ENCODE measurements around the gene ZNF585A.
"Not testable (repeated sequence)": the region's sequence is repeated elsewhere in the genome, so short reads cannot be mapped to it uniquely, and the experiment has no call there.

The ZNF585A gene

DNA sequence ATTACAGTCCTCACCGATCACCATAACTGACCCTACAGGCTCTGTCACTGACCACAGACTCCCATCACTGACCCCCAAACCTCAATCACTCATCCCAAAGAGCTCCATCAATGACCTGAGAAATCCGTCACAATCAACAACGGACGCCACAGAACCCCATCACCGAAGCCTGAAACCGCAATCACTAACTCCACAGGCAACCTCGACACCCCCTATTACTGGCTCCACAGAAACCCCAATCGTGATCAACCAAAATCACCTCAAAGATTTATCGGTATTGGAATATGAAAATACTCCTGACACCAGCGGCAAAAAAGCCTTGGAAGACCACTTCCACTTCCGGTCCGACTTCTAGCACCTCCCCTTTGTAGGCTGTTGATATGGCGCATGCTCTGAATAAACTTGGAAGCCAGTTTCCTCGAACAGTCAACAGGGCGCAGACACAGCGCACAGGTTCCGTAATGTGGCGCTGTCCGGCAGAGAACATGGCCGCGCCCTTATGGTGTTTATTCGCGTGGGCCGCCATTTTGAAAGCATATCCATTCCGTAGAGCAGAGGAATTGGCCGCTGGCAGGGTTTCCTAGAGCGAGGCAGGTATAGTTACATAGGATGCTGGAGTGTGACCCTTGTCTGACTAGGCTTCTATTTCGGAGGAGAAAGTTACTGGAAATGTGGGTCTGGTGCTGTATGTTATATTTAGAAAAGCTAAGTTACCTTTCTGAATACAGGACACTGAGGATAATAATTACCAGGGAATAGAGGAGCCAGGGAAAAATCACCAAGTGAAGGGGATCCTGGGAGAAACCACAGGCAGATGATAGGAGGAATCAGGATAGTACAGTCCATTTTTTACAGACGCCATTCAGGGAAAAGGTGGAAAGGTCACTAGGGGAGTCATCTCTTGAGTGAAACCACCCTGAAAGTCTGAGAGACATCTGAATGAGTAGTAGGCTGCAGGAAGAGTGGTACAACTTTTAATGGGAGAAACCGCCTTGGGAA lies at the start of gene ZNF585A:
TSS of gene ZNF585A (minus strand) at position 328 of the 999 bp plus-strand sequence. CDS start 2,785 bp downstream, outside the sequence.
- in situ Hi-C loops (cut with HindIII; ENCODE audit: low sequenced_read_pairs) = no loop called here

GRCh38 chr19:37221136-37221535 lies 48.6 kb upstream of the ZNF585A start:
- in situ Hi-C loops (cut with HindIII; ENCODE audit: low sequenced_read_pairs) = no loop called here

GRCh38 chr19:37220383-37220782 lies 47.9 kb upstream of the ZNF585A start:
- in situ Hi-C loops (cut with HindIII; ENCODE audit: low sequenced_read_pairs) = no loop called here

- in situ Hi-C loops (cut with HindIII; ENCODE audit: low sequenced_read_pairs) = no loop called here
Measured at GRCh38 chr19:37218592-37218935, 46.1 kb upstream of the ZNF585A start.

DNA sequence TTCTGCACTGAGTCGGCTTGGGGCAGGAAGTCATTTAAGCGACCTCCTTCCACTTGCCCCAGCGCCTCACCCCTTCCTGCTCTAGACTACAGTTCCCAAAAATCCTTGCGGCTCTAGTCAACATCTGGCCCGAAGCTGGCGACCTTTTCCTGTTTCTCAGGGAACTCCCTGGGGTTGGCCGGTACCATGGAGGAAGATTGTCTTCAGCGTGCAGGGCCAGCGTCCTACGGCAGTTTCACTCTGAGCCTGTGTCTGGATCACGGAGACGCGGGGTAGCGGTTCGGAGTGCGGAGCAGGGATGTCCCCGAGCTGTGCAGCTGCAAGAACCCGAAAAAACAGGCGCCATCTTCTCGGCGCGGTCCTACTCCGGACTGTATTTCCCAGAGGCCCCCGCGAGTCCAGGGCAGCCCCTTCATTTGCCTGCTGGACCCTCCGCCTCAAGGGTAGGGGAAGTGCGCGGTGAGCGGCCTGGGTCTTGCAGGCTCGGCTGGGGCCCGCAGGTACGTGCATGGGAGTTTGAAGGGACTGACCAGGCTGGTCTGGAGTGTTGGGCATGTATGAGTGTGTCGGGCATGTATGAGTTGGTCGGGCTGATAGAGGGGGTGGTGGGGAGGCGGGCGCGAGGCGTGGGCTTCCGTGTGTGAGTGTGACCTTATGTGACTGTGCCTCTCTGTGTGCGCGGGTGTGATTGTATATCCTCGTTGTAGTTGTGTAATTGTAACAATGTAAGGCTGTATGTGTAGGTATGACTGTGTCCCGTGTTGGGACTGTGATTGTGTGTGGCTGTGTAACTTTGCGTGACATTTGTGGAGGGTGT lies 45.5 kb upstream of the ZNF585A start, which contains the start of gene ZNF383:
TSS of gene ZNF383 (plus strand) at position 440 of the 817 bp plus-strand sequence. CDS start 12,240 bp downstream, outside the sequence.
- in situ Hi-C loops (cut with HindIII; ENCODE audit: low sequenced_read_pairs) = no loop called here

DNA sequence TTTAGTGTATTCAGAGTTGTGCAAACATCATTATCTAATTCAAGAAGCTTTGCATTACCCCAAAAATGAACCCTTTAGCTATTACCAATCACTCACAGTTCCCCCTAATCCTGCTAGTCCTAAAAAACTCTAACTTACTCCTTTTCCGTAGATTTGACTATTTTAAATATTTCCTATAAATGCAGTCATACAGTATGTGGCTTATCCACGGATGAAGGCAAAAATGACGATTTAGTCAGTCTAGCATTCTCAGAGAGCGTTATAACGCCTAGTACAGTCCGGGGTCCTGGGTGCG lies 44.9 kb upstream of the ZNF585A start:
- in situ Hi-C loops (cut with HindIII; ENCODE audit: low sequenced_read_pairs) = no loop called here

GRCh38 chr19:37197768-37198167 lies 25.3 kb upstream of the ZNF585A start:
- in situ Hi-C loops (cut with HindIII; ENCODE audit: low sequenced_read_pairs) = no loop called here

- in situ Hi-C loops (cut with HindIII; ENCODE audit: low sequenced_read_pairs) = not testable (repeated sequence)
Measured at GRCh38 chr19:37197115-37197514, 24.6 kb upstream of the ZNF585A start.

GRCh38 chr19:37195248-37195647 lies 22.8 kb upstream of the ZNF585A start:
- in situ Hi-C loops (cut with HindIII; ENCODE audit: low sequenced_read_pairs) = not testable (repeated sequence)

GRCh38 chr19:37186071-37186470 lies 13.6 kb upstream of the ZNF585A start:
- in situ Hi-C loops (cut with HindIII; ENCODE audit: low sequenced_read_pairs) = not testable (repeated sequence)

- in situ Hi-C loops (cut with HindIII; ENCODE audit: low sequenced_read_pairs) = no loop called here
Measured at GRCh38 chr19:37165635-37166034, 6.9 kb downstream of the ZNF585A start.

DNA sequence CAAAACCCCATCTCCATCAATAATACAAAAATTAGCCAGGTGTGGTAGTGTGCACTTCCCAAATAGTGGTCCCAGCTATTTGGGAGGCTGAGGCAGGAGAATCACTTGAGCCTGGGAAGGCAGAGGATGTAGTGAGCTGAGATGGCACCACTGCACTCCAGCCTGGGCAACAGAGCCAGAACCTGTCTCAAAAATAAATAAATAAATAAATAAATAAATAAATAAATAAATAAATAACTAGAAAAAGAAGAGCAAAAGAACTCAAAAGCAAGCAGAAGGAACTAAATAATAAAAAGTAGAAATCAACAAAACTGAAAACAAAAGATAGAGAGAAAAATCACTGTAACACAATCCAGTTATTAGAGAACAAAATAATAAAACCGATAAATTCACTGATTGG lies 12.3 kb downstream of the ZNF585A start:
- in situ Hi-C loops (cut with HindIII; ENCODE audit: low sequenced_read_pairs) = no loop called here

- in situ Hi-C loops (cut with HindIII; ENCODE audit: low sequenced_read_pairs) = no loop called here
Measured at GRCh38 chr19:37148214-37148613, 24.3 kb downstream of the ZNF585A start.

DNA sequence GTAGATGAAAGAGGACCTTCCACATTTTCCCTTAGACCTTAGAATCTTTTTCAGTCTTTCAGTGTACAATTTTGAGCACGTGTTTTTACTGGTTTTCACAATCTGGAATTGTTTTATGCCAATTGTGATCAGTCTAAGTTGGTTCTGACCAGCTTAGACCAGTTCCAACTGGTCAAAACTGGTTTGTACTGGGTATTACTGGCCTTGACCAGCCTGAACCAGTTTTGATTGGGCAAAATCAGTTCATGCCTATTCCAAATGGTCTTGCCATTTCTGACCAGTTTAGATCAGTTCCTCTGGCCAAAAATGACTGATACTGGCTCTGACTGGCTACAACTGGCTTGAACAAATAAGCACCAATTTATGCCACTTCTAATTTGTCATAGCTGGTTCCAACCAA lies 36.4 kb downstream of the ZNF585A start:
- in situ Hi-C loops (cut with HindIII; ENCODE audit: low sequenced_read_pairs) = no loop called here

DNA sequence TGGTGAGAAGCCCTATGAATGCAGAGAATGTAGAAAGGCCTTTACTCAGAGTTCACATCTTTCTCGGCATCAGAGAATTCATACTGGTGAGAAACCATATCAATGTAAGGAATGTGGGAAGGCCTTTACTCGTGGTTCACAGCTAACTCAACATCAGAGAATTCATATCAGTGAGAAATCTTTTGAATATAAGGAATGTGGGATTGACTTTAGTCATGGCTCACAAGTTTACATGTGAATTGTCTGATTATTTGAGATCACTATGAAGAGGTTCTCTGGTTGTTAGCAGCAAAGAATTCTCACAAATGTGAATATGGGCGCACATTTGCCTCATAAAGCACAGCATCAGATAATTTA lies 43.7 kb downstream of the ZNF585A start:
- in situ Hi-C loops (cut with HindIII; ENCODE audit: low sequenced_read_pairs) = no loop called here

GRCh38 chr19:37127999-37128820 lies 44.3 kb downstream of the ZNF585A start:
- in situ Hi-C loops (cut with HindIII; ENCODE audit: low sequenced_read_pairs) = no loop called here

DNA sequence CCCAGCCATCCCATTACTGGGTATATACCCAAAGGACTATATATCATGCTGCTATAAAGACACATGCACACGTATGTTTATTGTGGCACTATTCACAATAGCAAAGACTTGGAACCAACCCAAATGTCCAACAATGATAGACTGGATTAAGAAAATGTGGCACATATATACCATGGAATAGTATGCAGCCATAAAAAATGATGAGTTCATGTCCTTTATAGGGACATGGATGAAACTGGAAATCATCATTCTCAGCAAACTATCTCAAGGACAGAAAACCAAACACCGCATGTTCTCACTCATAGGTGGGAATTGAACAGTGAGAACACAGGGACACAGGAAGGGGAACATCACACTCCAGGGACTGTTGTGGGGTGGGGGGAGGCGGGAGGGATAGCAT lies 50.4 kb downstream of the ZNF585A start:
- in situ Hi-C loops (cut with HindIII; ENCODE audit: low sequenced_read_pairs) = not testable (repeated sequence)

DNA sequence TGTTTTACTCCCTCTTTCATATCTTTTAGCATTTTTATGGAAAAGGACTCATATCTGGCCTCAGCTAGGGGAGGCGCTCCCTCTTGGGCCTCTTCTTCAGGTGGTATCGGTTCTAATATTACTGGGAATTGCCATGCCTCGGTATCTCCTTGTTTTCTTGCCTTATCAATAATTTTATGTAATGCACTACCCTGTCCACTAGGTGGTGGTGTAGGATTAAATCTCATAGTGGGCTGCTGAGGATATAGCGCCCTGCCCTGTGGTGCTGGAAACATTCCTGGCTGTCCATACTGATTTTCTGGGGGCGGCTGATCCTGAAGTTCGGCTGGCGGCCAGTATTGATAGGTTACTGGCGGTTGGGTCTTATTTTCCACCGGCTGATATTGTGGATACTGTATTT lies 58.5 kb downstream of the ZNF585A start:
- in situ Hi-C loops (cut with HindIII; ENCODE audit: low sequenced_read_pairs) = no loop called here

GRCh38 chr19:37111753-37112152 lies 60.7 kb downstream of the ZNF585A start:
- in situ Hi-C loops (cut with HindIII; ENCODE audit: low sequenced_read_pairs) = not testable (repeated sequence)

DNA sequence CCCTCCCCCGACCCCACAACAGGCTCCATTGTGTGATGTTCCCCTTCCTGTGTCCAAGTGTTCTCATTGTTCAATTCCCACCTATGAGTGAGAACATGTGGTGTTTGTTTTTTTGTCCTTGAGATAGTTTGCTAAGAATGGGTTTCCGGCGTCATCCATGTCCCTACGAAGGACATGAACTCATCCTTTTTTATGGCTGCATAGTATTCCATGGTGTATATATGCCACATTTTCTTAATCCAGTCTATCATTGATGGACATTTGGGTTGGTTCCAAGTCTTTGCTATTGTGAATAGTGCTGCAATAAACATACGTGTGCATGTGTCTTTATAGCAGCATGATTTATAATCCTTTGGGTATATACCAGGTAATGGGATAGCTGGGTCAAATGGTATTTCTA lies 68.4 kb downstream of the ZNF585A start:
- in situ Hi-C loops (cut with HindIII; ENCODE audit: low sequenced_read_pairs) = not testable (repeated sequence)

- in situ Hi-C loops (cut with HindIII; ENCODE audit: low sequenced_read_pairs) = no loop called here
Measured at GRCh38 chr19:37098570-37098969, 73.9 kb downstream of the ZNF585A start.
